HepG2 (cell line): ENCODE results near the gene MRPL28. TPM values are rescaled to one million over a fixed set of nuclear protein-coding genes. Genes with fewer than 3 reads are reported as not detected.
A peak's percentile ranks its signal among the peaks of the same experiment; 100 is the strongest.

ENCODE experiments used
- ATF6 ChIP-seq: sonication (generic); formaldehyde crosslinking; conservative IDR thresholded peaks from 2 replicates; pipeline ENCODE4 v1.4.0; 2020; ENCODE audit warnings: missing genetic modification reagents
- BHLHE40 ChIP-seq: IDR thresholded peaks from 2 replicates; pipeline ENCODE4 v1.6.1; 2011; ENCODE audit warnings: low read length, improper control_type of control experiment
- LRRFIP1 ChIP-seq: sonication (generic); formaldehyde crosslinking; conservative IDR thresholded peaks from 2 replicates; pipeline ENCODE4 v1.4.0; 2020; ENCODE audit warnings: missing genetic modification reagents
- MNT ChIP-seq: fragments of 450-650 bp; IDR thresholded peaks from 2 replicates; pipeline ENCODE4 v1.6.1; 2016
- MYPOP ChIP-seq: sonication (generic); formaldehyde crosslinking; IDR thresholded peaks from 2 replicates; pipeline ENCODE4 v1.8.1; 2023; ENCODE audit warnings: mild to moderate bottlenecking, moderate library complexity, missing genetic modification reagents
- POGK ChIP-seq: sonication (generic); formaldehyde crosslinking; conservative IDR thresholded peaks from 2 replicates; pipeline ENCODE4 v1.8.0; 2022; ENCODE audit warnings: mild to moderate bottlenecking, moderate library complexity, missing genetic modification reagents
- POLR2A ChIP-seq, 2 experiments: IDR thresholded peaks; 2 replicates each; pipeline ENCODE4 v1.6.1; 2011; ENCODE audit warnings: low read depth in 2 of 2, low read length in 2 of 2, mild to moderate bottlenecking in 1 of 2, moderate library complexity in 1 of 2; ENCODE audit not compliant: insufficient read depth in 1 of 2
- SNAPC5 ChIP-seq: sonication (generic); formaldehyde crosslinking; IDR thresholded peaks from 2 replicates; pipeline ENCODE4 v1.8.1; 2023; ENCODE audit warnings: mild to moderate bottlenecking, missing genetic modification reagents, borderline replicate concordance
- TARDBP ChIP-seq: sonication (generic); formaldehyde crosslinking; IDR thresholded peaks from 2 replicates; pipeline ENCODE4 v1.8.0; 2022; ENCODE audit warnings: mild to moderate bottlenecking, missing genetic modification reagents
- USF2 ChIP-seq, 2 experiments: sonication (generic) in 1 of 2; formaldehyde crosslinking in 1 of 2; IDR thresholded peaks; 2 replicates each; pipeline versions ENCODE4 v1.5.1 to v1.6.1; 2011 to 2020; ENCODE audit warnings: borderline replicate concordance in 1 of 2, low read depth in 1 of 2, low read length in 1 of 2, mild to moderate bottlenecking in 1 of 2, missing genetic modification reagents in 1 of 2, moderate library complexity in 1 of 2
- ZMAT3 ChIP-seq: sonication (generic); formaldehyde crosslinking; conservative IDR thresholded peaks from 2 replicates; pipeline ENCODE4 v1.7.0; 2021; ENCODE audit warnings: missing genetic modification reagents
- ZNF331 ChIP-seq: sonication (generic); formaldehyde crosslinking; IDR thresholded peaks from 2 replicates; pipeline ENCODE4 v1.4.0; 2020; ENCODE audit warnings: missing genetic modification reagents
- ZNF354B ChIP-seq: sonication (generic); formaldehyde crosslinking; IDR thresholded peaks from 2 replicates; pipeline ENCODE4 v1.8.0; 2022; ENCODE audit warnings: mild to moderate bottlenecking, missing genetic modification reagents
- ZNF549 ChIP-seq: sonication (generic); formaldehyde crosslinking; IDR thresholded peaks from 2 replicates; pipeline ENCODE4 v1.5.0; 2020; ENCODE audit warnings: missing genetic modification reagents
- ZNF674 ChIP-seq: sonication (generic); formaldehyde crosslinking; IDR thresholded peaks from 2 replicates; pipeline ENCODE4 v1.5.0; 2020; ENCODE audit warnings: low read depth, mild to moderate bottlenecking, missing genetic modification reagents
- polyA plus RNA-seq, 8 experiments: library from polyadenylated mRNA; depleted of rRNA in 3 of 8; stranded (reverse) in 7 of 8; unstranded in 1 of 8; fragments of >200 nt; fragmentation: Illumina TruSeq in 4 of 8; extraction: Trizol in 4 of 8; gene quantifications; 2 replicates each; pipeline versions ENCODE4 v1.2.1 to v1.2.3, GENCODE V29; 2011 to 2016; ENCODE audit warnings: low read depth in 4 of 8, missing spikeins in 1 of 8, mixed read lengths in 1 of 8; ENCODE audit not compliant: insufficient read depth in 1 of 8
- total RNA-seq, 5 experiments: library from RNA; depleted of rRNA; stranded (reverse); fragments of >200 nt; fragmentation: Illumina TruSeq; extraction: Trizol; gene quantifications; 2 replicates each; pipeline ENCODE4 v1.2.3, GENCODE V29; 2016; ENCODE audit warnings: low read depth in 1 of 5

Gene MRPL28
- total and polyA plus RNA-seq, 2 of the 13 experiments (the other 11 are each of a cell fraction or from before 2014, with no cell fraction given): 114 to 135 TPM

- TF ChIP-seq ZNF674 (CRISPR knock-in tag) (no peak), SNAPC5 (CRISPR knock-in tag) (0 out of 2 replicates have a peak, but pooled peaks have one; percentile 66), LRRFIP1 (CRISPR knock-in tag) (no peak), MYPOP (no peak; the same call in 1 of the 2 replicates), USF2 (IDR thresholded peaks at IDR 0.05; ENCODE audit: low read depth, low read length) (no peak), USF2 (CRISPR knock-in tag; IDR thresholded peaks at IDR 0.05; ENCODE audit: borderline replicate concordance) (peak; percentile 50; the same call in 1 of the 2 replicates), BHLHE40 (peak; percentile 87), MNT (no peak), ZMAT3 (CRISPR knock-in tag) (peak; percentile 90), ZNF354B (CRISPR knock-in tag) (peak; percentile 95), TARDBP (CRISPR knock-in tag) (peak; percentile 94), ZNF331 (CRISPR knock-in tag) (peak; percentile 57; the same call in 1 of the 2 replicates), POLR2A (IDR thresholded peaks at IDR 0.05; ENCODE audit: insufficient read depth in 1 of 2, low read depth in 2 of 2, low read length in 2 of 2) (peak in 1 of 2 experiments; percentile 51; a peak in 2 of 4 replicates), POGK (peak; percentile 68; the same call in 1 of the 2 replicates), ZNF549 (no peak), ATF6 (0 out of 2 replicates have a peak, but pooled peaks have one; percentile 52)
These were observed 8.3 kb downstream of the MRPL28 start (continued) for GRCh38 chr16:361872-362701.
